Body of pancreas (tissue), 4 donors: ENCODE results near the gene CNTNAP2.

ENCODE experiments used
- CTCF ChIP-seq, 7 experiments: fragments of 450-650 bp in 4 of 7; fragments of 200-600 bp in 3 of 7; sonication (generic) in 3 of 7; IDR thresholded peaks; one replicate each; pipeline ENCODE4 v1.5.1; 2016 to 2019; ENCODE audit warnings: antibody characterized with exemption in 7 of 7
- POLR2A ChIP-seq, 3 donors: fragments of 450-650 bp; IDR thresholded peaks; one replicate each; pipeline ENCODE4 v1.6.1; 2016; ENCODE audit warnings: antibody characterized with exemption in 3 of 3, mild to moderate bottlenecking in 2 of 3

- no peak for TF ChIP-seq CTCF (IDR thresholded peaks at IDR 0.05)
- no peak for TF ChIP-seq POLR2A (IDR thresholded peaks at IDR 0.05)
These were observed 832.1 kb downstream of the CNTNAP2 start for GRCh38 chr7:146948703-146949102.
